ENCODE measurements around the gene KRTAP10-1. TPM values are rescaled to one million over a fixed set of nuclear protein-coding genes. Genes with fewer than 3 reads are reported as not detected.

The KRTAP10-1 gene
- total and polyA plus RNA-seq, 2 of the 13 experiments (the other 11 are each of a cell fraction or from before 2014, with no cell fraction given) = not detected

DNA sequence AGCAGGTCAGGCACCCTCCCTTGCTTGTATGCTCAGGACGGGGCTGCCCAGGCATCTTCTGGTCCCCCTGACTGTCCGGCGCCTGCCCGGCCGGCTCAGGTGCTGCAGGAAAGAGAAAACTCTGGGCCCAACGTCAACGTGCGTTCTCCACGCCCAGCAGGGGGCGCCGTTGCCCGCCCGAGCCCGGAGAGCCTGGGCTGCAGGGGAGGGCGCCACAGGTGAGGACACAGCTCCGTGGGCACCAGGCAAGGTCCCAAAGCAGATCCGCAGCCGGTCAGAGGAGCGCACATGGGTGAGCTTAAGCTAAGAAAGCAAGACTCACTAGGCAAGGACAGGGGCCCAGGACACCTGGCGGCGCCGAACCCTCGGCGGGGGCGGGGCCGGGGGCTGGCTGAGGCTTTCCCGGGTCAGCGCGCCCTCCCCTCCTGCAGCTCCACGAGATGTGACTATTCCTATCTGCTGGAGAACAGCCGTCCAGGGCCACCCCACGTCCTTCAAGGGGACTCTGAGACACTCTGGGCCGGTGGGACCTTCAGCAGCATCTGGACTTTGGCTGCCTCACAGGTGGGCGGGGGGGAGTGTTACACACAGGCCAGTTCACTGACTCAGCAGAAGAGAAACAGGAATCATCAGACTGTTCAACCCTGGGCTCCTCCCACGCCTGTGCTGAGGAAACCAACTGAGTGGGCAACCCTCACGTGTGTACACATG, 29.3 kb downstream of the KRTAP10-1 start (continued):
- TF ChIP-seq, protein P1, sequence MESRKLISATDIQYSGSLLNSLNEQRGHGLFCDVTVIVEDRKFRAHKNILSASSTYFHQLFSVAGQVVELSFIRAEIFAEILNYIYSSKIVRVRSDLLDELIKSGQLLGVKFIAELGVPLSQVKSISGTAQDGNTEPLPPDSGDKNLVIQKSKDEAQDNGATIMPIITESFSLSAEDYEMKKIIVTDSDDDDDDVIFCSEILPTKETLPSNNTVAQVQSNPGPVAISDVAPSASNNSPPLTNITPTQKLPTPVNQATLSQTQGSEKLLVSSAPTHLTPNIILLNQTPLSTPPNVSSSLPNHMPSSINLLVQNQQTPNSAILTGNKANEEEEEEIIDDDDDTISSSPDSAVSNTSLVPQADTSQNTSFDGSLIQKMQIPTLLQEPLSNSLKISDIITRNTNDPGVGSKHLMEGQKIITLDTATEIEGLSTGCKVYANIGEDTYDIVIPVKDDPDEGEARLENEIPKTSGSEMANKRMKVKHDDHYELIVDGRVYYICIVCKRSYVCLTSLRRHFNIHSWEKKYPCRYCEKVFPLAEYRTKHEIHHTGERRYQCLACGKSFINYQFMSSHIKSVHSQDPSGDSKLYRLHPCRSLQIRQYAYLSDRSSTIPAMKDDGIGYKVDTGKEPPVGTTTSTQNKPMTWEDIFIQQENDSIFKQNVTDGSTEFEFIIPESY (CRISPR knock-in tag; IDR thresholded peaks at IDR 0.05) = peak; percentile 70
- TF ChIP-seq, protein P2, sequence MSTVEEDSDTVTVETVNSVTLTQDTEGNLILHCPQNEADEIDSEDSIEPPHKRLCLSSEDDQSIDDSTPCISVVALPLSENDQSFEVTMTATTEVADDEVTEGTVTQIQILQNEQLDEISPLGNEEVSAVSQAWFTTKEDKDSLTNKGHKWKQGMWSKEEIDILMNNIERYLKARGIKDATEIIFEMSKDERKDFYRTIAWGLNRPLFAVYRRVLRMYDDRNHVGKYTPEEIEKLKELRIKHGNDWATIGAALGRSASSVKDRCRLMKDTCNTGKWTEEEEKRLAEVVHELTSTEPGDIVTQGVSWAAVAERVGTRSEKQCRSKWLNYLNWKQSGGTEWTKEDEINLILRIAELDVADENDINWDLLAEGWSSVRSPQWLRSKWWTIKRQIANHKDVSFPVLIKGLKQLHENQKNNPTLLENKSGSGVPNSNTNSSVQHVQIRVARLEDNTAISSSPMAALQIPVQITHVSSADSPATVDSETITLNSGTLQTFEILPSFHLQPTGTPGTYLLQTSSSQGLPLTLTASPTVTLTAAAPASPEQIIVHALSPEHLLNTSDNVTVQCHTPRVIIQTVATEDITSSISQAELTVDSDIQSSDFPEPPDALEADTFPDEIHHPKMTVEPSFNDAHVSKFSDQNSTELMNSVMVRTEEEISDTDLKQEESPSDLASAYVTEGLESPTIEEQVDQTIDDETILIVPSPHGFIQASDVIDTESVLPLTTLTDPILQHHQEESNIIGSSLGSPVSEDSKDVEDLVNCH (CRISPR knock-in tag; IDR thresholded peaks at IDR 0.05) = no peak
- TF ChIP-seq, protein P3, sequence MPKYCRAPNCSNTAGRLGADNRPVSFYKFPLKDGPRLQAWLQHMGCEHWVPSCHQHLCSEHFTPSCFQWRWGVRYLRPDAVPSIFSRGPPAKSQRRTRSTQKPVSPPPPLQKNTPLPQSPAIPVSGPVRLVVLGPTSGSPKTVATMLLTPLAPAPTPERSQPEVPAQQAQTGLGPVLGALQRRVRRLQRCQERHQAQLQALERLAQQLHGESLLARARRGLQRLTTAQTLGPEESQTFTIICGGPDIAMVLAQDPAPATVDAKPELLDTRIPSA (CRISPR knock-in tag; IDR thresholded peaks at IDR 0.05; ENCODE audit: borderline replicate concordance) = no peak
- TF ChIP-seq NR3C1 (CRISPR knock-in tag; IDR thresholded peaks at IDR 0.05) = no peak
- peak; percentile 68; the same call in 1 of the 2 replicates for TF ChIP-seq ZNF761 (CRISPR knock-in tag; conservative IDR thresholded peaks at IDR 0.05)
- no peak for TF ChIP-seq RFX1 (IDR thresholded peaks at IDR 0.05)
- TF ChIP-seq ZNF678 (CRISPR knock-in tag; IDR thresholded peaks at IDR 0.05) = no peak
- no peak for TF ChIP-seq ZNF652 (CRISPR knock-in tag; IDR thresholded peaks at IDR 0.05; ENCODE audit: borderline replicate concordance, low read depth)
- no peak; the same call in 1 of the 2 replicates for TF ChIP-seq ZC3H13 (CRISPR knock-in tag; IDR thresholded peaks at IDR 0.05)
- no peak for TF ChIP-seq ARID2 (CRISPR knock-in tag; IDR thresholded peaks at IDR 0.05; ENCODE audit: borderline replicate concordance)
- no peak for TF ChIP-seq SIN3B (IDR thresholded peaks at IDR 0.05; ENCODE audit: low read length)
- no peak for TF ChIP-seq ATAD3A (CRISPR knock-in tag; IDR thresholded peaks at IDR 0.05)
- TF ChIP-seq CHCHD3 (CRISPR knock-in tag; IDR thresholded peaks at IDR 0.05) = 0 out of 2 replicates have a peak, but pooled peaks have one; percentile 79
- TF ChIP-seq NRL (CRISPR knock-in tag; IDR thresholded peaks at IDR 0.05; ENCODE audit: borderline replicate concordance) = peak; percentile 38; the same call in 1 of the 2 replicates

All from HepG2 (cell line).